ENCODE measurements around the gene RPL29. TPM values are rescaled to one million over a fixed set of nuclear protein-coding genes. Genes with fewer than 3 reads are reported as not detected.

The RPL29 gene
- total RNA-seq, 1 donor from 2014 or later, result 1,224 TPM

- Histone ChIP-seq H3K27me3 (no peaks in the 10 kb centered on the region), H3K9me3 (no peaks in the 10 kb centered on the region), H3K4me3 (no peak overlapping the region), H3K27ac (no peak overlapping the region), H3K36me3 (no peaks in the 10 kb centered on the region), H3K4me1 (peaks cover 0 to 2% of the 10 kb centered on the region in 2 donors)
- DNase-seq (ENCODE audit: low spot score in 2 of 2), result no peak
- no peak for TF ChIP-seq CTCF (IDR thresholded peaks at IDR 0.05)
- intact Hi-C loops (cut with DNase I), result no loop called here
Measured at GRCh38 chr3:52030714-52031310, 35.1 kb upstream of the RPL29 start.

GRCh38 chr3:52029535-52029934, 33.8 kb upstream of the RPL29 start:
- no peak overlapping the region for H3K27ac ChIP-seq
- intact Hi-C loops (cut with DNase I), result no loop called here
- no peak for DNase-seq (ENCODE audit: low spot score in 2 of 2)
- H3K27me3 ChIP-seq, result no peaks in the 10 kb centered on the region
- H3K36me3 ChIP-seq, result no peaks in the 10 kb centered on the region
- no peaks in the 10 kb centered on the region for H3K9me3 ChIP-seq
- TF ChIP-seq CTCF (IDR thresholded peaks at IDR 0.05), result no peak
- no peak overlapping the region for H3K4me3 ChIP-seq
- peaks cover 0 to 9% of the 10 kb centered on the region in 2 donors for H3K4me1 ChIP-seq

GRCh38 chr3:52029053-52029452, 33.4 kb upstream of the RPL29 start:
- DNase-seq (ENCODE audit: low spot score in 2 of 2), result no peak
- Histone ChIP-seq H3K4me1 (peaks cover 0 to 14% of the 10 kb centered on the region in 2 donors), H3K4me3 (no peak overlapping the region), H3K27me3 (no peaks in the 10 kb centered on the region), H3K36me3 (no peaks in the 10 kb centered on the region), H3K9me3 (no peaks in the 10 kb centered on the region), H3K27ac (peak overlapping the region in 1 of 2 donors; percentile 11)
- TF ChIP-seq CTCF (IDR thresholded peaks at IDR 0.05), result no peak
- intact Hi-C loops (cut with DNase I), result no loop called here

GRCh38 chr3:52028572-52028971, 32.9 kb upstream of the RPL29 start:
- Histone ChIP-seq H3K27me3 (no peaks in the 10 kb centered on the region), H3K36me3 (no peaks in the 10 kb centered on the region), H3K4me1 (peaks cover 0 to 19% of the 10 kb centered on the region in 2 donors), H3K9me3 (no peaks in the 10 kb centered on the region), H3K27ac (peak overlapping the region in 1 of 2 donors; percentile 11), H3K4me3 (no peak overlapping the region)
- no peak for TF ChIP-seq CTCF (IDR thresholded peaks at IDR 0.05)
- intact Hi-C loops (cut with DNase I), result no loop called here
- DNase-seq (ENCODE audit: low spot score in 2 of 2), result no peak

GRCh38 chr3:52026041-52026440, 30.3 kb upstream of the RPL29 start:
- Histone ChIP-seq H3K9me3 (no peaks in the 10 kb centered on the region), H3K4me1 (peaks cover 18 to 43% of the 10 kb centered on the region in 2 donors), H3K4me3 (no peak overlapping the region), H3K27ac (peak overlapping the region; percentile 14 to 96), H3K27me3 (no peaks in the 10 kb centered on the region), H3K36me3 (no peaks in the 10 kb centered on the region)
- TF ChIP-seq CTCF (IDR thresholded peaks at IDR 0.05), result no peak
- DNase-seq (ENCODE audit: low spot score in 2 of 2), result no peak
- intact Hi-C loops (cut with DNase I), result no loop called here

GRCh38 chr3:52025453-52025852, 29.8 kb upstream of the RPL29 start:
- no peaks in the 10 kb centered on the region for H3K36me3 ChIP-seq
- H3K27ac ChIP-seq, result peak overlapping the region; percentile 14 to 96
- H3K27me3 ChIP-seq, result no peaks in the 10 kb centered on the region
- no peak overlapping the region for H3K4me3 ChIP-seq
- intact Hi-C loops (cut with DNase I), result no loop called here
- no peak for TF ChIP-seq CTCF (IDR thresholded peaks at IDR 0.05)
- no peak for DNase-seq (ENCODE audit: low spot score in 2 of 2)
- peaks cover 22 to 49% of the 10 kb centered on the region in 2 donors for H3K4me1 ChIP-seq
- no peaks in the 10 kb centered on the region for H3K9me3 ChIP-seq
